ENCODE measurements around the gene CSNK1G2. TPM values are rescaled to one million over a fixed set of nuclear protein-coding genes. Genes with fewer than 3 reads are reported as not detected.

The CSNK1G2 gene
- total RNA-seq, 1 donor from 2014 or later: 53.4 TPM

DNA sequence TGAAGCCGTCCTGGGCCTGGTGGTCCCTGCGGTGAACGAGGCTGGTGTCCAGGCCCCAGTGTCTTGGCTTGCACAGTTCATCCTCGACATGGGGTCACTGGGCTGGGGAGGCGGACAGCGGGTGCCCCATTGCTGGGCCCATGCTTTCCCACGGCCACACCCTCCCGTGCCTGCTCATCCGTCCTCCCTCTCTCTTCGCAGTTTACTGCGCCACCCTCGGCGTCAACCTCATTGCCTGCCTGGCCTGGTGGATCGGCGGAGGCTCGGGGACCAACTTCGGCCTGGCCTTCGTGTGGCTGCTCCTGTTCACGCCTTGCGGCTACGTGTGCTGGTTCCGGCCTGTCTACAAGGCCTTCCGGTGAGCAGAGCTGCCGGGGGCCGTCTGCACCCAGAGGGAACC, 23.0 kb upstream of the CSNK1G2 start:
- DNase-seq (ENCODE audit: low spot score): no peak

DNA sequence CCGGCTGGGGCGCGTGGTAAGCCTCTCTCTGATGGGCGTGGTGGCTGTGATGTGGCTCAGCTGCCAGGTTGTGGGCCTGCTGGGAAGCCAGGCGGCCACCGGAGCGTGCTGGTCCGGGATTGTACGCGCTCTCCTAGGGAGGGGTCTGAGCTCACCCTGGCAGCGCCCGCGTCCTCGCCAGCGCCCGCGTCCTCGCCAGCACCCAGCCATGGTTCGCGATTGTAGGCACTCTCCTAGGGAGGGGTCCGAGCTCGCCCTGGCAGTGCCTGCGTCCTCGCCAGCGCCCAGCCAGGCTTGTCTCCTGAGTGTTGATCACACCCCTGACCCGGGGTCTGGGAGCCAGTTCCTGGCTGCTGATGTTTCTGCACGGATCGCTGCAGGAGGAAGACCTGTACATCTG, 22.0 kb upstream of the CSNK1G2 start:
- DNase-seq (ENCODE audit: low spot score): no peak

DNA sequence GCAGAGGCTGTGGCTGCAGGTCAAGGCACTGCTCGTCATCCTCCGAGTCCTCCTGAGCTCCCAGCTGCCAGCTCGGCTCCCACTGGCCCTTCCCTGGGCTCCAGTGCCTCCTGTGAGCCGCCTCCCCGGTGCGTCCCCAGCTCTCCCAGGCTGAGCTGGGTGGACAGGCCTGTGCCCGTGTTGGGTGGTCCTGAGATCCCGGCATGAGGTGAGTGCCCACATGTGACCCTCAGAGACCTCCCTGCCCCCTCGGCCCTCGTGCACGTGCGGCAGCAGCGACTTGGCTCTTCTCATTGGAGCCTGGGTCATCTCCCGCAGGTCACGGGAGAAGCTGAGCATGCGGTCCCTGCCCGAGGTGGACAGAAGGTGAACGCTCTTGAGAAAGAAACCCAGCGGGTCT, 20.3 kb upstream of the CSNK1G2 start:
- no peak for DNase-seq (ENCODE audit: low spot score)

DNA sequence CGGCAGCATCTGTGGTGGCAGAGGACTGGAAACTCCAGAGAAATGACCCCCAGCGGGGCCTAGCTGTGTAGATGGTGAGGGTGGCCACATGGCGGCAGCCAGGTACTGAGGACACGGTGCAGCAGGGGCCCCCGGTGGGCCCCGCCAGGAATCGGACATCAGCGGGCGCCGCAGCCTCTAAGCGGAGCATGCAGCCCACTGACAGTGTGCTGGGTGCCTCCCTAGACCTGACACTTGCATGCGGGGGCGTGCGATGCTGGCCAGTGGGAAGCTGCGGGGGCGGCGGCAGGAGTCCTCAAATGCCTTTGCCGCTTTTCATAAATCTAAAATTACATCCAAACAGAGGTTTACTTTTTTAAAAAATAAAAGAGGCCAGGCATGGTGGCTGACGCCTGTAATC, 19.6 kb upstream of the CSNK1G2 start:
- DNase-seq (ENCODE audit: low spot score): no peak

DNA sequence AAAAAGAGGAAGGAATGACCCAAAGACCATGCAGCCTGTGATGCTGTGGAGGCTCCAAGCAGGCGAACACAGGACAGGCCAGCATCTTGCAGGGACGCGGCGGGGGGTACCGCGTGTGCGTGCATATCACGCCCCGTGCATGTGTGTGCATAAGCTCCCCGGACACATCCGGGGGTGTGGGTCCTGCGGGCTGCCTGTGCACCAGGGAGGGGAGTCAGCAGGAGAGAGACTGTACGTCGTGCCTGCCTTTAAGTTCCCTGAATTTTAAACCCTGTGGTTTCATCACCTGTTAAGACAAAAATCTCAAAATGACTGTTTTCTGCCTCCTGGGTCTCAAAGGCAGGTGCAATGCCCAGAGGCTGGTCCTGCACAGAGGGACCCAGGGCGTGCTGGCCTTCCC, 19.1 kb upstream of the CSNK1G2 start:
- no peak for DNase-seq (ENCODE audit: low spot score)

DNA sequence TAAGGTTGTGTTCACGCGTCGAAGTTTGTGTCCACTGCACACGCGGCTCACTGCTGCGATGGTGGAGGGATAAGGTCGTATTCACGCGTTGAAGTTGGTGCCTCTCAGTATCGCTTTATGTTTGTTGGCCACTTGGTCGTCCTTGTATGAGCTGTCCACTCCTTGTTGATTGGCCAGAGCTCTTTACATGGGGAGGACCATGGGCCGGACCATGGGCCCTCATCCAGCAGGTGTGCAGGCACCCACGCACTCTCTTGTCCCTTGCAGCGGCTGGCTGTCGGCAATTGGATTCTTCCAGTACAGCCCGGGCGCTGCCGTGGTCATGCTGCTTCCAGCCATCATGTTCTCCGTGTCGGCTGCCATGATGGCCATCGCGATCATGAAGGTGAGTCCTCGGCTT, 18.2 kb upstream of the CSNK1G2 start:
- DNase-seq (ENCODE audit: low spot score): no peak

DNA sequence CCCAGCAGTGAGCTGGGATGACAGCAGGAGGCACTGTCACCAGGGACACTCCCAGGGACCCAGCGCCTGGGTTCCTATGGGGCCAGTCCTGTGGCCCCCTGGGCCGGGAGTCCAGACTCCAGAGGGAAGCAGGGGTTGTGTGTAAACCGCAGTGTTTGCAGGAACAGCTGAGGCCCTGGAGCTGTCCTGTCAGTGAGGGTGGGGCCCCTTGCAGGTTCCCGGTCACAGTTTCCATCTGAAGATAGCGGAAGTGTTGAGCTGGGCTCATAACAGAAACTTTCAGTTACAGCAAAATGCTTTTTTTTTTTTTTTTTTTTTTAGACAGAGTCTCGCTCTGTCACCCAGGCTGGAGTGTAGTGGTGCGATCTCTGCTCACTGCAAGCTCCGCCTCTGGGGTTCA, 17.7 kb upstream of the CSNK1G2 start:
- DNase-seq (ENCODE audit: low spot score): no peak

DNA sequence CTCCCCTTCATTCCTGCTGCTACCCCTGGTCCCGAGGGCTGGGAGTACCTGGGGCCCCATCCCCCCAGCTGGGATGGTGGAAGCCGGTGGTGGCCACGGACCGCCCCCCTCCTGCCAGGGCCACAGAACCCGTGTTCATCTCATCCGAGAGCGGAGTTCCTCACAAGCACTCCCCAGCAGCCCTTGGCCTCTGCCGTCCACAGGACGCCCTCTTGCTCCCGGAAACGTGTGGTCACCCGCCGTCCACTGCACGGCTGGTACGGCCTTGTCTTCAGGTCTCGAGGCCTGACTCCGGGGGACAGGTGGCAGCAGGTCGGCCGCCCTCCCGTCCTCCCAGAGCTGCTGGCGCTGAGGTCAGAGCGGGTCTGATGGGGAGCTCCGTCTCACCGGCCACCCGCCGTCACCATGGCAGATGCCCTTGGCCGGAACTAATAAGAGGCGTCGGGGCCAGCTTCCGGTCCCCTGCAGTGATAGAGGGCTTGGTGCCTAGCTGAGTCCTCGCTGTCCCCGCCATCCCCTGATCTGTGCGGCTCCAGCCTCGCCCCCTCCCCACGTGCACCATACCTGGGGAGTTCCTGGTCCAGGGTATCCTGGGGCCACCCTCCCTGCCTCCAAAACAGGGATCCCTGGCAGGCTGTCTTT, 16.5 kb upstream of the CSNK1G2 start:
- no peak for DNase-seq (ENCODE audit: low spot score)

DNA sequence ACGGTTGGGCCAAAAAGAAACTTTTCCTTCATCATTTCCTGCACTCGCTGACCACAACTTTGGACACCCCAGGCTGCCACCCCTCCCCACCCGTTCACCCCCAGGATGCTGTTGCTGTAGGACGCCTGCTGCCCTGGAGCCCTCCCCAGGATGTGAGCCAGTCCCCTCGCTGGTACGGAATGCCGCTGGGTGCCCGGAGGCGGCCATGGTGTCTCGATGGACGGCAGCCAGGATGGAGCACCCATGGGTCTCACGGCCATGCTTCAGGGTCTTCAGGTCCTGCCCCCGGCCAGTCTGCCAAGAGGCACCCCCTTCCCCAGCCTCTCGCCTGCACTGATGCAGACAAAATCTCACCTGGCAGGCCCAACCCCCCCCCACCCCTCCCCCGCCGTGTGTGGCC, 15.4 kb upstream of the CSNK1G2 start:
- no peak for DNase-seq (ENCODE audit: low spot score)

DNA sequence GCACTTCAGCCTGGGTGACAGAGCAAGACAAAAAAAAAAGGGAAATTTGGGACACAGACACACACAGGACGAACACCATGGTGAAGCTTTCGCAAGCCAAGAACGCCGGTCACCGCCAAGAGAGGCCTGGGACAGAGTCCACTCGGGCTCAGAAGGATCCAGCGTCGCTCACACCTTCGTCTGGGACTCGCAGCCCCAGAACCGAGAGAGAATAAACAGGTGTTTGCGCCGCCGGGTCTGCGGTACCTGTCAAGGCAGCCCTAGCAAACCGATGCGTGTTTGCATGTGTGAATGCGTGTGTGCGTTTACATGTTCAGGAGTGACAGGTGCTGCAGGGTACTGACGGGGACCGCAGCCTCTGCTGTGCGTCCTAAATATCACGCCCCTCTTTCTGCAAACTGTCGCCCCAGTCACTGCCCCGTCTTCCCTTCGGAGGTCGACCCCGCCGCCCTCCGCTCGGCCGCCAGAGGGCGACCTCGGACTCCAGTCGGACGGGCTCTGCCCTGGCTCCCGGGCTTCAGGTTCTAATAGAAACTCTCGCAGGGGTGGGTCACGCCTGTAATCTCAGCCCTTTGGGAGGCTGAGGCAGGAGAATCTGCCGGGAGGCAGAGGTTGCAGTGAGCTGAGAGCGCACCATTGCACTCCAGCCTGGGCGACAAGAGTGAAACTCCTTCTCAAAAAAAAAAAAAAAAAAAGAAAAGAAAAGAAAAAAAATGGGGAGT, 11.8 kb upstream of the CSNK1G2 start:
- DNase-seq (ENCODE audit: low spot score): no peak

DNA sequence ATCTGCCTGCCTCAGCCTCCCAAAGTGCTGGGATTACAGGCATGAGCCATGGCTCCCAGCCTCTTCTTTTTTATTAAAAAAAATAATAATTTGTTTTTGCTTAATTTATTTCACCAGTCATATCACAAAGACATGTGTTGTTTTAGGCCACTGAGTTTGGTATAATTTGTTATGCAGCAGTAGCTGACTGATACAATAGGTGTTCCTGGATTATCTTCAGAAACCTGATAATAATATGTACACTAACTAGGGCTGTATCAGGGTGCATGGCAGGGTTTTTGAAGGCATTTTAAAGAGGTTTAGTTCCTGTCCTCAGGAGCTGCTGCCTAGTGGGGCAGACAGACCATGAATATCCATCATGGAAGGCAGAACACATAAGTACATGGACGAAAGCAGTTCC, 9.5 kb upstream of the CSNK1G2 start:
- no peak for DNase-seq (ENCODE audit: low spot score)

DNA sequence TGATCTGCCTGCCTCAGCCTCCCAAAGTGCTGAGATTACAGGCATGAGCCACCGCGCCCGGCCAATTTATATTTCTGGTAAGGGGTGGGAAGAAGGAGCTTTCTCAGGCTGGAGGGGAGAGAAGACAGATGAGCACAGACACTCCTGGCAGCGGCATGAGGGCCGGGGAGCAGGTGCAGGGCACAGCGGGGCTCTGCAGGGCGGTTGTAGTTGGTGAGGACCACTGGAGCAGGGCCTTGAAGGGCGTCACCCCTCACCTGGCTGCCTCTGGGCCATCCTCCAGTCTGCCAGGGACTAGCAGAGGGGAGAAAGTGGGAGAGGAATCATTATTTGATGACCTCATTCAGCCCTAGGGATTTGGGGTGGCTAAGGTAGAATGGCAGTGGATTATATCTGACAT, 8.6 kb upstream of the CSNK1G2 start:
- no peak for DNase-seq (ENCODE audit: low spot score)

DNA sequence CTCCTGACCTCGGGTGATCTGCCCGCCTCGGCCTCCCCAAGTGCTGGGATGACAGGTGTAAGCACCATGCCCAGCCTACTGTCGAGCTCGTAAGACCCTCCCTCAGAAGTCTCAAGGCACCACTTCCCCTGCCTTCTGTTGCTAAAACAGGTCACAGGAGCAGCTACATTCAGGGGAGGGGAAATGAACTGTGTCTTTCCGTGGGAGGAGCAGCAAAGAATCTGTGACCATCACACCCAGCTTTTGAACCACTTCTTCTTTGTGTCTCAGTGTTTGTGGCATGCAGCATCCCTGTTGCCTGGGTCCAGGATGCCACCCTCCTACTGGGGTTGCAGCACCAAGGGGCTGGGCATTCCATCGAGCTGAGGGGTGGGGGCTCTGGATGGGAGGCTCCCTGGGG, 7.7 kb upstream of the CSNK1G2 start:
- no peak for DNase-seq (ENCODE audit: low spot score)

DNA sequence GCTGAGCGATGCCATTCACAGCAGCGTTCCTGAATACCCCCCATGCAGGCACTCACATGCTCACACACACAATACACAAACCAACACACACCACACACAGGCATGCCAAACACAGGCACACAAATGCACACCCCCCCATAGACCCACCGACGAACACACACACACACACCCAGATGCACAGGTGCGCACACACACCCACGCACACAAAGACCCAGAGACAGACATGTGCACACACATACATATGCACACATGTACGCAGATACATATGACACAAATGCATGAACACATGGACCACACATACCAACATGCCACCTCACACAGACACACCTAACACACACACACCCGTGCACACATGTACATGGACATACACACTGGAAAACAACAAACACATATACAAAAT, 7.0 kb upstream of the CSNK1G2 start:
- DNase-seq (ENCODE audit: low spot score): no peak

DNA sequence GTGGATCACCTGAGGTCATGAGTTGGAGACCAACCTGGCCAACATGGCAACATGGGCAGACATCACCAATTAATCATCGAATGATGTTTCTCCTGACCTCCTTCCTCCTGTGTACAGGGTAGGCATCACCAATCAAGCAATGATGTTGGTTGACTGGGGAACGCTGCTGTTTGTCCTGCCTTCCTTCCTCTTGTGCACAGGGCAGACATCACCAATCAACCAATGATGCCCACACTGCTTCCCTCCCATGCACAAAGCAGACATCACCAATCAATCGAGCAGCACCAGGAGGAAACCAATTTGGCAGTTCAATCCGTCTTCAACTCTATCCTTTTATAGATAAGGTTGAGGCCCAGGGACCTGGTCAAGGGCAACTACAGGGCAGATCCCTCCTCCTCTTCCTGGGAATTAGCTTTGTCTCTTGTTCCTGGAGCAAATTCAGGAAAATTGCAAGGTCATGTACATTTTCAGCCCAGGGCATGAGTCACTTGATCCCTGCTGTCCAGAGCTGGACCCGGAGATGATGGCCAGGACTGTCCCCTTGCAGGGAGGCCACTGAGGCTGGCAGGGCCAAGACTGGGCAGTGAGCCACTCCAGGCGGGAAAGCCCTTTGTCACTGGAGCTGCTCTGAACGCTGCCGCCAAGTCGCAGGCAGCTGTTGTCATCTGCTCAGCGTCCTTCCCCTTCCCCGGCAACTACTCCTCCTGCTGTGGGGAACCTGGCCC, 5.3 kb upstream of the CSNK1G2 start:
- no peak for DNase-seq (ENCODE audit: low spot score)

DNA sequence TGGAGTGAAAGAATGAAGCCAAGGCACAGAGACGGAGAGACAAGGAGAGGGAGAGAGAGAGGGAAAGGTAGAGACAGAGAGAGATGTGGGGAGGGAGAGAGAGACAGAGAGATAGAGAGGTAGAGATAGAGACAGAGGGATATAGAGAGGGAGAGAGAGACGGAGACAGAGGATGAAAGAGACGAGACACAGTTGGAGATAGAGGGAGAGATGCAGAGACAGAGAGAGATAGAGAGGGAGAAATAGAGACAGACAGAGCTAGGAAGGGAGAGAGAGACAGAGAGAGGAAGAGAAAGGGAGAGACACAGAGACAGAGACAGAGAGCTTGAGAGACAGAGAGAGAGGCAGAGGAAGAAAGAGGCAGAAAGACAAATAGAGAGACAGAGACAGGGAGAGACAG, 4.5 kb upstream of the CSNK1G2 start:
- DNase-seq (ENCODE audit: low spot score): no peak

DNA sequence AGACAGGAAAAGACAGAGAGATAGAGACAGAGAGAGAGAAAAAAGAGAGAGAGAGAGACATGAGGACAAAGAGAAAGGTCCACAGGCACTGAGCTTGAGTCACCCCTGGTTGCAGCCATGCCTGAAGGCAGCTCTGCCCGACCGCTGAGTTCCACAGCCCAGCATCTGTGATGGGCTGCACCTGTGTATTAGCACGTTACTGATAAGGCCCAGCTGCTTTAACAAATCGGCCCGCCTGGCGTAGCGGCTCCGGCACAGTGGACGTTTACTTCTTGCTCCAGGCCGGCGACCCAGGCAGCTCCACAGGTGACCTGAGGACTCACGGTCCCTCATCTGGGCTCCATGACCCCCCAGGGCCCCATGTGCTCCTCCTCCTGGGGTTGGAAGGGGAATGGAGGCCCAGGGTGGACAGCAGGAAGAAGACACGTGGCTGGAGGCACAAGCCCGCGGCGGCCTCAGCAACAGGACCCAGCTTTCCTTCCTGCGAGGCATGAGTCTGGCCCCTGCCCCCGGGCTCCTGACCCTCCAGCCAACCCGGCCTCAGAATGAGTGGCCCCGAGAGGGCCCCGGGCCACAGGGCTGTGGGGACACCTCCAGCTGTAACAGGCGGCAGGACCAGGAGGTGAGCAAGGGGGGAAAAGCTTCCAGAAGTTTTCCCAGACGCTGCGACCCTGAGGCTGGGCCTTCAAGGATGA, 3.9 kb upstream of the CSNK1G2 start:
- DNase-seq (ENCODE audit: low spot score): no peak

DNA sequence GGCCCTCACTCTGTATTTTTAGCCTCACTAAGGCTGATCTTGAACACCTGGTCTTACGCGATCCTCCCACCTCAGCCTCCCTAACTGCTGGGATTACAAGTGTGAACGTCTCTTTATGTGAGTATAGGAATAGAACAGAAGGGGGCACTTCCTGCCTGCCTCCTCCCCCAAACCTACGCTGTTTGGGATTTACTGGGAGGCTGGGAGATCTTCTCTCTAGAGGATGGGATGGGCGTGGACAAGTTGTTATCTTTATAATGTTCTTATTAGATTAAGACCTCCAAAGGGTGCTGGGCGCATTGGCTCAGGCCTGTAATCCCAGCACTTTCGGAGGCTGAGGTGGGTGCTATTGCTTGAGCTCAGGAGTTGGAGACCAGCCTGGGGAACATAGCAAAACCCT, 2.9 kb upstream of the CSNK1G2 start:
- no peak for DNase-seq (ENCODE audit: low spot score)

DNA sequence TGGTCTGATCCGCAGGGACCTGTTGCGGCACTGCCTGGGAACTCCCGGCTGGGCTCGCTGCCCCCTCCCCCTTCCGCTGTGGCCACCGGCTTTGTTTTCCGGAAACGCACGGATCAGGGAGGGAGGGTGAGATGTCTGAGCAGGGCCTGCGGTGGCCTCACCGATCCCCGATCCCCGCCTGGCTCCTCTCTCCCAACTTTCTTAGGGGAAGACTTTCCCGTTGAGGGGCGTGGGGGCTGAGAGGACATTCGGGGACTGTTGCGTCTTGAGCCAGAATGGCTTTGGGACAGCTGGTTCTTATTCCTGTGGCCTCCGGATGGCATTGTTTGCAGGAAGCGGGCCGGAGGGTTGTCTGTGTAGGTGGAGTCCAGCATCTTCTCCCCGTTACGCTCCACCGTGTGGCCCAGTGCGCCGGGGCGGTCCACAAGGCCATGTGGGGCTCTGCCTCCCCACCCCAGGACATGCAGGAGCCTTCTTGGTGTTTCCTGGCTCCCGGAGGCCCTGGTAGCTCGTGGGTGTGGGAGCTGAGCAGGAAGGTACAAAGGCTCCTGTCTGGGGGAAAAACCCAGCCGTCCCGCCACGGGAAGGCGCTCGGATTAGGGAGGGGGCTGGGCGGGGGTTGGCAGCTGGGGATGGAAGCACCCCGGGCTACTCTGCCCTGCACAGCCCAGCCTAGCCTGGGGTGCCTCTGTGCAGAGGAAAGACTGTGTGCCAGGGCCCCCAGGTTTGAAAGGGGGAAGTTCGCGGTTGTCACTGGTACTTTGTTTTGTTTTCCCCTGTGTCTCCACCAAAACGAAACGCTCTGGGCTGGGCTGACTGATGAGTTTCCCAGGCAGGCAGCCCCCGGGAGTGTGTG, 1.3 kb downstream of the CSNK1G2 start:
- no peak for DNase-seq (ENCODE audit: low spot score)

DNA sequence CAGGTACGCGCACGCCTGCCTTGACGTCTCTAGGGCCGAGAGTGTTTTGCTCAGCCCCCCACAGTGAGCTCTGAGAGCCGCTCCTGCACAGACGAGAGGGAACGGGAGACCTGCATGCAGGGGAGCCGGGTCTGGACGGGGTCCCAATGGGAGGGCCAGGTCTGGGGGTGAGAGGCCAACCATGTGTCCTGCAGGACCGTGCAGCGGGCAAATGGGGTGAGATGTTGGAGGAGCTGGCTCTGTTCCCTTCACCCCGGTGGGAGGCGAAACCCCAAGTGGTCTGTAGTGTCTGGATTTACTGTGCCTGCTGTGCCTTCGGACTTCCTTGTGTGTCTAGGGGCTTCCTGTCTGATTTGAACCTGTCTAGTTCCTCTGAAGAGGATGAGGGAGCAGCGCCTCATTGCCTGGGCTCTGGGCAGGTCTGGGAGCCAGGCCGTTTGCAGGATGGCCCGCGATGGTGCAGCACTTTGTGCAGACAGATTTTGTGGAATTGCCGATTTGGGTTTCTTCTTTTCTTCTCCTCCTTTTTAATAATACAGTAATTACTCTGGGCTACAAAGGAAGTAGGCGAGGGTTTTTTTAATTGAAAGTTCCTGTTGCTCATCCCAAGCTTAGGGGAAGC, 2.1 kb downstream of the CSNK1G2 start:
- no peak for DNase-seq (ENCODE audit: low spot score)

DNA sequence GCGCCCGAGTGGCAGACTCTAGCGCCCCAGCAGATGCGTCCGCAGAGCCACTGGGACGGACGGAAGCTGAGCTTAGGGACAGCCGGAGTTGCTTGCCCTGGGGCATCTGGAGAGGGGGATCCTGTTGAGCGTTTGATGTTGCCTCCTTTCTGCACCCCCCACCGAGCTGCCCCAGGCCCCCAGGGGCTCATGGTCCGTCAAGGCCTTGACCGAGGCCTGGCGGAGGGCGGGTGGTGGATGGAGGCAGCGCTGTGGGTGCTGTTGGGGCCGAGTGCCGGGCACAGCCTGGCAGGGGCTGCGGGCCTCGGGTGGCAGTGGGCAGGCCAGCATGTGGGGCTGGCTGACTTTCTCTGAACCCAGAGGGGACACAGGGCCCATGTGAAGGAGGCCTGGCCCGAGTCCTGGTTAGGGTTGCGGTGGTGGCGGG, 2.7 kb downstream of the CSNK1G2 start:
- no peak for DNase-seq (ENCODE audit: low spot score)

Data from mesenteric fat pad (tissue), 1 donor.